GM21717 (cell line): ENCODE measurements around the gene IDH2.
A peak's percentile ranks its signal among the peaks of the same experiment; 100 is the strongest.

Source experiments
- ATAC-seq: cut with Tn5 transposase; IDR thresholded peaks from one replicate; pipeline ENCODE4 v1.9.1; 2021; ENCODE audit warnings: mild to moderate bottlenecking, moderate library complexity; ENCODE audit not compliant: unreplicated experiment

Gene IDH2

DNA sequence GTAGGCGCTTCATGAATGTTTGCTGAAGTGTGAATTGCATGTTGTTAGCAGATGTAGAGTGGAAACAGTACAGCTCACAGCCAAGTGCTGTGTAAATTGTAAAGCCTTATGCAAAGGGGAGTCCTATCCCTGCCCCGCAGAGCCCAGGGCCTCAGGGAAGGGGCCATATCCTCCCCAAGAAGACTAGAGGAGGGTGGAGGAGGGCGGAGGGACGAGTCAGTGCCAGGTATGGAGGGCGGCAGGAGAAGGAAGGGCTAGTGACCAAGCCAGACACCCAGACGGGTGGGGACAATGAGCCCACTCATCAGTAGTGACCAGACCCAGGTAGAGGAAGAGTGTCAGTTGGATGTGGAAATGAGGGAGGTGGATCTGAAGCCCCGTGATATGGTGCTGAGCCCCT, 56.0 kb downstream of the IDH2 start:
- ATAC-seq, result no peak

DNA sequence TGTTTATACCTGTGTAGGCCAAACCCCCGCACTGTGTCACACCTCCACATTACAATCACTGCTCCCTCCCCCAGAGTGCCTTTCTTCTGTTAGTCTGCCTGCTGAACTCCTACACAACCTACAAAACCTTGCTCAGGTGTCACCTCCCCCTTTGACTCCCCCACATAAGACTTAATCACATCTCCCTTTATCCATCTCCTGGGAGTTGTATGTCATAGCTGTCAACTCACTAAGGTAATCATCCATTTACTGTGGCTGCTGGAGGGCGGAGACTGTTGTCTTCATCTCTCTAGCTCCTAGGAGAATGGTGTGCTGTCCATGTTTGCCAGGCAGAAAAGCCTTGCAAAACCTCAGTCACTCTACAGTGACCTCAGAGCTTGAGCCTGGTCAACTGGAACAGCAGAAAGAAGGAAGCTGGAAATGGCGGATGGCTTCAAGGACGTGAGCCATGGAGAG, 57.3 kb downstream of the IDH2 start:
- ATAC-seq, result no peak

DNA sequence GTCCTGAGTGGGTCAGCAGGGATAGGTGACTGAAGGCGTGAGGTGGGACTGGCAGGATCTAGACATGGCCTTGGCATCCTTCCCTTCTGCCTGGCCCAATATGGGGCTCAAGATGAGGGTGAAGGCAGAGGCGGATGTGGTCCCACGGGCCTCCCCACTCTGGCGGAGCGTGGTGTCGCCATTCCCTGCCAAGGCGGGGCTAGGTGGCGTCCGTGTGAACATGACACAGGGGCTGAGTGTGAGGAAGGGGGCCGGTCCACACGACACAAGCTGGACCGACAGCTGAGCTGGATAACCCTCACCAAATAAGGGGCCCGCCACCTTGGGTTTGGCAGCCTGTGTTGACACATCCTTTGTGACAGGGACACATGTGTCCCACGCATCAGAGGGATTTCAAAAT, 58.1 kb downstream of the IDH2 start:
- ATAC-seq, result no peak

DNA sequence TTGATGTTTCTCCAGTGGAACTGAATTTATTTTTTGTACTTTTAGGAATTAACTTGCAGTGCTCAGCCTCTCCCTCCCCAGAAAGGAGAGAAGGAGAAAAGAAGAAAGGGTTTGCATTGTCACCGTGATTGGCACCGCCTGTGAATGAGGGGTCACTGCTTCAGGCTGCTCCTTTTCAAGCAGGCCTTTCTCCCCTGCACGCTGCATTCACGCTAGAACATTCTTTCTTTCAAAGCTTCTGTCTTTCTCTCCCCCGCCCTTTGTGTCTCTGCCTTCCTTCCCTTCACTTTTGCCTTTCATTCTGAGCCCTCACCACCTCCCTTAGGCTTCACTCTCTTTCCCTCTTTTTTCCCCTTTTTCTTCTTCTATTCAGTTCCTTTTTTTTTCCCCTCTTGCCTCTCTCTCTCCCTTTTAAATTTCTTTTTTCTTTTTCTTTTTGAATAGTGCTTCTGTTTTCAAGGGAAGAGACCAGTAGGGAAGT, 58.7 kb downstream of the IDH2 start:
- no peak for ATAC-seq

DNA sequence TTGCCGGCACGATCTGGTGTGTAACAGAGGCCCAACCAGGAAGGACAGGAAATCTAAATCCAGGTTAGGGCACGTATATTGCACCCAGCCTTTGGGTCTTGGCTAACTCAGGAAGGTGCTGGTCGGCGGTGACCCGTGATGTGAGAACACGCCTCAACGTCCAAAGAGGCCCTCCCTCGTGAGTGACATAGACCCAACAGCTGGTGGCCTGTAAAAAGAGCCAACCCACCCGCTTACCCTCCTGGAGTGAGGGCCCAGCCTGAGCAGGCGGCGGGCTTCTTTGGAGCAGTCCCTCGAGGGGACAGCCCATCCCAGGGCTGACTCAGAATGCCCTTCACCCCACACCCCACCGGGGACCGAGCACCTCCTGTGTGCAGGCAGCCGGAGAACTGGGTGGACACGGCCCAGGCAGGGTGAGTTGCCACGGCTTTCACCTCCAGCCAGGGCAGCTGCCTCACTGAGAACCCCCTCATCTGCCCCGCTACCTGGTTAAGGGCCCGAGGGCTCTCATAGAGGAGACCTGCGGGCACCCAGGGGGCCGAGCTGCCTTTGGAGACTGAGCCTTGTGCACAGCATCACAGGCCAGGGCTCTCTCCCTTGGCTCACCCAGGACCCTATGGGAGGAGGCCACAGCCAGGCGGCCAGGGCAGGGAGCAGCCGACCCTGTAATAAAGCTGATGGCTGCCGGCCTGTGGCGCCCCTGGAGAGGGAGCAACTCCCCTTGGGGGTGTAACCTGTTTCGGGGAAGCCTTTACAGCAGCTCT, 59.3 kb downstream of the IDH2 start:
- ATAC-seq, result no peak

DNA sequence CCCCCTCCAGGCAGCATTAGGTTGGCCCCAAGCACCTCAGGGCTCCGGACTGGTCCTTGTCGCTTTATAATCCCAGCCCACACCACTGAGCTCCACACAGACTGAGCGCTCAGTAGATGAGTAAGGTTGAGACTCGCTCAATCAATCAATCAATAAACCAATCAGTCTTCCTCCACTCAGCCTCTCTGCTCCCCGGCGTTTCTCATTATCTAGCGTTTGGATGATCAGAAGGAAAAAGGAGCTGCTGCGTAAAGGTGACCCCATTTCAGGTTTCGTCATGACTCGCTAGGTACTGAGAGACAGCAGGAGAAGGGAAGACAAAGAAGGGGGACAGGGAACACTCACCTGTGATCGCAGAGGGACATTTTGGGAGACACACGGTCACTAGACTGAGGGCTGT, 59.9 kb downstream of the IDH2 start:
- ATAC-seq, result no peak

DNA sequence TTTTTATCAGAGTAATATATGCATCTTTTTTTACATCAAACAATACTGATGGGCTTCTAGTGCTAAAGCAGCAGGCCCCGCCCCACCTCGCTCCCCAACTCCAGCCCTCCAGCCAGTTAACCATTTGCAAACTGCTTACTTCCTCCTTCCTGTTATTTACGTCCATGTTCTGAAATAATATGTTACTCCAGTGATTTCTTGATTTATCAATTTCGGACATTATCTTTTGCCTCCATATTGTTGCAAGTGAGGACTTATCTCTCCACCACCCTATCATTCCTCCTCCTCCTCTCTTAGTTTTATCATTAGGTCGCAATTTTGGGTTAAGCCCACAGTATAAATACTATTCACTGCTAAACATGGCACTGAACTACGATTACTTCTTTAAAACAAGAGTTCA, 61.6 kb downstream of the IDH2 start:
- no peak for ATAC-seq

DNA sequence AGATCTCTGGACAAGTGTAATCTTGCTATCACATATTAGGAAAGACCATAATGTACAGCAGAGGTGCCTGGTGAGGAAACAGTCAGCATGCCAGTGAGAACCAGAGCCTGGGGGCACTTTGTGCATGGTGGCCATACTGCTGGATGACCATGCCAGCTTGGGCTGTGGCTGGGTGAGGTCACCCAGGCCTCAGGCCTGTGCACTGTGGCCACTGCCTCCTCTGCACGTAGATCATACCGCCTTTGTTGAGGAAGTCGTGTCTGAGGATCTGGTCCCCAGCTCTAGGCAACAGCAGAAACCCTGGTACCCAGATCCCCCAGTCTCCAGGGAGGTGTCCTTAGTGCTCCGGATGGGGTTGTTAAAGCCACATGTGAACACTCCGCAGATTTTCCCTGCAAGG, 62.3 kb downstream of the IDH2 start:
- no peak for ATAC-seq

DNA sequence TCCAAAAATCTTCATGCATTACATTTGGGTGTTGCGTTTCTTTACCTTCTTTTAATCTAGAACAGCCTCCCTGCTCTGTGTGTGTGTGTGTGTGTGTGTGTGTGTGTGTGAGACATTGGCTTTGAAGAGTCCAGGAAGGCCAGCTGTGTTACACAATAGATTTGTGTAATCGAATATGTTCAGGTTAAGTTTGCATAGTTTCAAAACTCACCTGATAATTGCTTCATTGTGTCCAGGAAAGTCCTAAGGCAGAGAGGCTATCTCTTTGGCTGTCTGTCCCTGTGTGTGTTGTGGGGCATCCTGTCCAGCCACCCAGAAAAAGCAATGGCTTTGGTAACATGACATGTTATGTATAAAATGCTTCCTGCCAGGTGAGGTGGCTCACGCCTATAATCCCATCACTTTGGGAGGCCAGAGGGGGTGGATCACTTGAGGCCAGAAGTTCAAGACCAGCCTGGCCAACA, 63.6 kb downstream of the IDH2 start:
- no peak for ATAC-seq

DNA sequence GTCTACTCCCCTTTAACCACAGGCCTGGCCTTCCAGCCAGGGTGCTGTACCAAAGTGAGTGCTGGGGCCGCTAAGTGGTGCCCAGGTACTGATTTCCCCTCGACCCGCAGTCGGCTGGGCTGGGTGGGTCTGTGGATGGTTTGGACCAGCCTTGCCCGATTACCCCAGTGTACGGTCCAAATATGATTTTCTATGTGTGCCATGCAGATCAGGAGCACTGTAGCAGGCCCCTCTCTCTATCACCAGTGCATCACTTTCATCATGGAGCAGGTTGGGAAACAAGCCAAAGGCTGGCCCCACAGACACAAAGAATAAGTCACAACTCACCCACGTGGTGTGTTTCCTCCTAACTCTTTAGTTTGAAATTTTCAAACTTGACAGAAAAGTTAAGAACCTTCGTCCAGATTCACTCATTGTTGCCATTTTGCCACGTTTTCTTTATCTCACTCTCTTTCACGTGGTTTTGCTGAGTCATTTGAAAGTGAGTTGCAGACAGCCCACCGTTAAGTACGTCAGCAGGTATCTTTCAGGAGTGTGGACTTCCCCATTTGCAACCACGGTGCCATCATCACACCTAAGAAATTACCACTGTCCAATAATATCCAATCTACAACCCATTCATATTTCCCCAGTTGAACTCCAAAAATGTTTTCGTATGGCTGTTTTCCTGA, 64.2 kb downstream of the IDH2 start:
- ATAC-seq, result peak; percentile 67

DNA sequence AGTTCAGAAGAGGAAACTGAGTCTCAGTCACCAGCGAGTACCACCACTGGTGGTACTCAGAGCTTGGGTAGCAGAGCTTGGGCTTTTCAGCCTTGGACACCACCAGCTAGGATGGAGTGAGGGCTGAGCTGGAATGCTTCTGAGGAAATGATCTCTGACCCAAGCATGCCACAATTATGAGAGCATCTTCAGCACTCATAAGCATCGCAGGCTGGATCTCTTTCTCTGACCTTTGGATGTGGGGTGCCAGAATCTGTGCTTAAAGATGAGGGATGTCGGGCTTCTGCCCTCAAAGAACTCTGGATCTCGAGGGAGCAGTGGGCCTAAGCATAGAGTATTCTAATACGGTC, 64.8 kb downstream of the IDH2 start:
- no peak for ATAC-seq

DNA sequence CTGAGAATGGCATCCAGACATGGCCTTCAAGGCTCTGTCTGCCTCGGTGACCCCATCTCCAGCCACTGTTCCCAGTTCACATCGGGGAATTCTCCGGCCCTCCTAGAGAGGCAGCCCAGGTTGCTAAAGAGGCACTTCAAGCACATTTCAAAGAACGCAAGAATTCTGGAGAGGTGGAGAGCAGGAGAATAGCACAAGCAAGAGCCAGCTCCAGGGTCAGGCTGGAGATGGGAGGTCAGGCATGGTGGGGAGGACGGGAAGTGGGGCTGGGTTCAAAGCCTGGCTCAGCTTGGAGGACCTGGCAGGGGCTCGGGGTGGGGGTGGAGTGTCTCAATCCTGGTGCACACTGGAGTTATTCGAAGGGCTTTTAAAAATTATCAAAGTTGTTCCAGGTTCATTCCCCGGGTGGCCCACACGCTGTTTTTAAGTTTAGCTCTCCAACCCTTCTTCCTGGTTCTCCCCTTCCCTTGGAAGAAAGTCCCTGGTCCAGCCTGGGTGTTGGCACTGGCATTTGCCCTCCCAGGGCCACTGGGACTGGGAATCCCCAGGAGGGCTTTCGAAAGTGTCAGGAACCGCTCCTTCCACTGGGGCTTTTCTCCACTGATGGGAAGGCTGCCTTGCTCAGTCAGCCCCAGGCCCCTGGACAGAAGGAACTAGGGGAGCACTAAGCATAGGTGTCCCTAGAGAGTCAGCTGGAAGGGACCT, 65.3 kb downstream of the IDH2 start:
- ATAC-seq, result no peak

DNA sequence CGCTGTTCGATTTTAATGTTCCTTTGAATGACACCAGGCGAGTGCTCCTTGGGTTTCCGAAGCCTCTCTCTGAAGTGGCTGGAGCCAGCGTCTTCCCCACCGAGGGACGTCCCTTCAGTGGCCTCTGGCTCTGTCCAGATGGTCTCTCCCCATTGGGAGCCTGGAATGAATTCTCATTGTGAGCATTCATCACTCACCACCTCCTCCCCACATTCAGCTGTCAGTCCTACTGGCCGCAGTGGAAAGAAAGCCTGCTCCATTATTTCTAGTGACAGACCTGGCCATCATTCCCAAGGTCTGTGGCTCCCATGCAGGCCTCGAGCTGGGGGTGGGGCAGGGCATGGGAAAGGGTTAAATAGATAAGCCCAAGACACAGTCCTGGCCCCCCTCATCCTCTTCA, 65.9 kb downstream of the IDH2 start:
- ATAC-seq, result no peak

DNA sequence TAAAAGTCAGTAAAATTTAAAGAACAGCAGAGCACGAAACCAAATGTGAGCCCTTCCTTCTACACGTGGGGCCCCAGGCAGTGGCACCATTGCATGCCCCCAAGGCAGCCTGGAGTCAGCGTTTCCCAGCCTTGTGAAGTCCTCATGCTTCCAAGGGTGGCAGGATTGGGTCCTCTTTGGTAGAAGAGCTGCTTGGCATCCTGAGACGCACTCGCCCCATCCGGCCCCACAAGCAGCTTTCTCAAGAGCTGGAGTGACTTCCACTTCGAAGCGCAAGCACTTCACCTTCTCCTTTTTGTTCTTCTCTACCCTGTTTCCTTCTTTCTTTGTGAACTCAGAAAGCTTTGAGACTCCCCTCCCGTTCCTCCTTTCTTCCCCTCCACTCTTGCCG, 66.4 kb downstream of the IDH2 start:
- no peak for ATAC-seq

DNA sequence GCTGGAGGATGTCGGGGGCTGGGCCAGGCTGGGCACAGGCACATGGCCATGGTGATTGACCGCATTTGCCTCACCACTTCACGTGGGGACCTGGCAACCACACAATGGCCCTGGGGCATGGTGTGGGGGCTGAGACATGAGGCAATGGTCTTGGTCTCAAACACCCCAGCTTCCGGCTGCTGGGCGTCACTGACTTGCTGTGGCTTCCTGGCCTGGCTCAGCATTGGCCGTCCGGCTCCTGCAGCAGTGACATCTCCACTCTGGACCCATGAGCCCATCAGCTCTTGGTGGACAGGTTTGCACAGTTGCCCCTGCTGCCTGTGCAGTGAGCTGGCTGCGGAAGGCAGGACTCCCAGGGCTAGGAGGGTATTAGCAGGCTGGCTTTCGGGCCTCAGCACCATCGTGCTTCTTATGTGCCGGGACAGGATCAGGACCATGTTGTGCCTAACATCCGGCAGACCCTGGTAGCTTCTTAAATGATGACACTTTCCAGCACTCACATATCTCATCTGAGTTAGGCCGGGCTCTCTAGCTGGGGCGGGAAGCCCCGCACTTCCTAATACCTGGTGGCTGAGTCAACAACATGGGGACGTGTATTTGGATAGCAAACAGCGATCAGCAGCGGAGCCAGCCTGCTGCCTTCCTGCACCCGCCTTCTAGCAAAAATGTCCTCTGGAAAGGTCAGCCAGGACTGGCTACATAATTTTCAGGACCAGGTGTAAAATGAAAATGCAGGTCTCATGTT, 67.0 kb downstream of the IDH2 start:
- no peak for ATAC-seq

DNA sequence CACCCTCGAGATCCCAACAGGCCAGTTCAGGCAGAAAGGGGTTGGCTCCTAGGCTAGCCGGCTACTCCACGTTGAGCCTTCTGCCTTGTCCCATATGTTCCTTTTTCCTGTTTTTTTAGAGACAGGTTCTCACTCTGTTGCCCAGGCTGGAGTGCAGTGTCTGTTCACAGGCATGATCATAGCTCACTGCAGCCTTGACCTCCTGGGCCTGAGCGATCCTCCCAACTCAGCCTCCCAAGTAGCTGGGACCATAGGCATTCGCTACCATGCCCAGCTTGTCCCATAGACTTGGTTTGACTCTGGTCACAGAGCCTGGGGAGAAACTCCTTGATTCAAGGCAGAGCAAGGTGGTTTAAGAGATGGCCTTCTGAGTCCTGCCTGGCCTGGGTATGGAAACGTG, 68.8 kb downstream of the IDH2 start:
- ATAC-seq, result no peak
